Keratinocyte (primary cell): ENCODE data around the gene ICE2. TPM values are rescaled to one million over a fixed set of nuclear protein-coding genes. Genes with fewer than 3 reads are reported as not detected.
A peak's percentile ranks its signal among the peaks of the same experiment; 100 is the strongest.

ENCODE experiments used
- DNase-seq: peaks from one replicate; pipeline ENCODE4 v3.0.0-alpha.2; 2011; ENCODE audit warnings: low read depth, missing footprints, low spot score
- FAIRE-seq: peaks from 2 replicates; lab custom pipeline; 2011; peaks lifted over from hg19 to GRCh38; lab: Jason Lieb, UNC
- H2AFZ ChIP-seq: 2 replicates; pipeline ENCODE4 v1.6.0; 2012; ENCODE audit warnings: low read length, control low read depth, inconsistent platforms; ENCODE audit not compliant: control insufficient read depth
- H3K27ac ChIP-seq: 2 replicates; pipeline ENCODE4 v1.5.1; 2011; ENCODE audit warnings: low read length; ENCODE audit not compliant: control insufficient read depth, insufficient read depth
- H3K27me3 ChIP-seq: 3 replicates; pipeline ENCODE4 v1.6.0; 2011; ENCODE audit warnings: low read length; ENCODE audit not compliant: control insufficient read depth, insufficient read depth; ENCODE audit errors: extremely low read depth
- H3K36me3 ChIP-seq, 2 experiments: 2 replicates in 1 of 2; 3 replicates in 1 of 2; pipeline ENCODE4 v1.5.1; 2011; ENCODE audit warnings: low read length in 2 of 2, mild to moderate bottlenecking in 1 of 2; ENCODE audit not compliant: control insufficient read depth in 2 of 2, insufficient read depth in 2 of 2; ENCODE audit errors: extremely low read depth in 1 of 2
- H3K4me1 ChIP-seq: 3 replicates; pipeline ENCODE4 v1.5.1; 2011; ENCODE audit warnings: low read length; ENCODE audit not compliant: control insufficient read depth, insufficient read depth; ENCODE audit errors: extremely low read depth
- H3K4me2 ChIP-seq: 3 replicates; pipeline ENCODE4 v1.6.0; 2011; ENCODE audit warnings: low read depth, low read length; ENCODE audit not compliant: control insufficient read depth, insufficient read depth; ENCODE audit errors: extremely low read depth
- H3K4me3 ChIP-seq, 3 experiments: fragments of 200-600 bp in 1 of 3; sonication (generic) in 1 of 3; 2 replicates in 2 of 3; 3 replicates in 1 of 3; pipeline ENCODE4 v1.5.1; 2011 to 2016; ENCODE audit warnings: low read length in 3 of 3, mild to moderate bottlenecking in 3 of 3, control low read depth in 2 of 3, inconsistent platforms in 1 of 3, low read depth in 1 of 3, mixed read lengths in 1 of 3, mixed run types in 1 of 3, moderate library complexity in 1 of 3; ENCODE audit not compliant: control insufficient read depth in 2 of 3, insufficient read depth in 2 of 3; ENCODE audit errors: extremely low read depth in 1 of 3
- H3K79me2 ChIP-seq: 2 replicates; pipeline ENCODE4 v1.6.0; 2012; ENCODE audit warnings: low read length; ENCODE audit not compliant: control insufficient read depth, insufficient read depth
- H3K9ac ChIP-seq: 3 replicates; pipeline ENCODE4 v1.6.0; 2011; ENCODE audit warnings: low read length; ENCODE audit not compliant: control insufficient read depth, insufficient read depth; ENCODE audit errors: extremely low read depth
- H3K9me1 ChIP-seq: 3 replicates; pipeline ENCODE4 v1.6.0; 2011; ENCODE audit warnings: low read length; ENCODE audit not compliant: control insufficient read depth, insufficient read depth; ENCODE audit errors: extremely low read depth
- H3K9me3 ChIP-seq: 2 replicates; pipeline ENCODE4 v1.5.1; 2012; ENCODE audit warnings: low read depth, low read length; ENCODE audit not compliant: control insufficient read depth
- H4K20me1 ChIP-seq: 3 replicates; pipeline ENCODE4 v1.6.0; 2011; ENCODE audit warnings: low read length; ENCODE audit not compliant: control insufficient read depth, insufficient read depth; ENCODE audit errors: extremely low read depth
- CTCF ChIP-seq, 3 experiments: IDR thresholded peaks in 1 of 3; conservative IDR thresholded peaks in 1 of 3; optimal IDR thresholded peaks in 1 of 3; 2 replicates in 2 of 3; 3 replicates in 1 of 3; pipeline versions ENCODE3 to v1.5.1; 2011; ENCODE audit warnings: low read length in 3 of 3, mild to moderate bottlenecking in 3 of 3, moderate library complexity in 2 of 3, control low read depth in 1 of 3, inconsistent platforms in 1 of 3; ENCODE audit not compliant: insufficient read depth in 2 of 3; ENCODE audit errors: extremely low read depth in 1 of 3
- EZH2 ChIP-seq: IDR thresholded peaks from one replicate; pipeline ENCODE4 v1.6.1; 2012; ENCODE audit warnings: inconsistent platforms, mild to moderate bottlenecking, low read length, moderate library complexity
- dilution Hi-C: fragments of 300-500 bp; cut with MboI; formaldehyde crosslinking; loops from one replicate; pipeline ENCODE4 v1.7.0; 2020; ENCODE audit warnings: low sequenced_read_pairs; ENCODE audit not compliant: extremely low pct_ligation_motif_present
- polyA plus RNA-seq, 5 experiments: library from polyadenylated mRNA; depleted of rRNA in 3 of 5; stranded (reverse) in 3 of 5; stranded (forward) in 1 of 5; unstranded in 1 of 5; fragments of >200 nt; gene quantifications; 1 replicate in 1 of 5; 2 replicates in 3 of 5; 3 replicates in 1 of 5; pipeline versions ENCODE4 v1.2.1 to v1.2.3, GENCODE V29; 2011 to 2012; ENCODE audit warnings: missing spikeins in 2 of 5, low read depth in 1 of 5, low replicate concordance in 1 of 5
- small RNA-seq, 3 experiments: library from RNA; depleted of rRNA; stranded (forward); fragments of <200 nt; gene quantifications; one replicate each; pipeline ENCODE3, GENCODE V24; 2012; ENCODE audit warnings: low read depth in 3 of 3, low replicate concordance in 1 of 3; ENCODE audit not compliant: insufficient read length in 3 of 3

ICE2 gene
- polyA plus RNA-seq, 1 donor (not counting 4 experiments of a cell fraction or from before 2014, with no cell fraction given): 34.1 TPM

GRCh38 chr15:60370105-60370868, 108.7 kb downstream of the ICE2 start:
- FAIRE-seq: no peak
- peaks cover 64% of the 10 kb centered on the region for H4K20me1 ChIP-seq
- H3K4me3 ChIP-seq: no peak overlapping the region
- no peaks in the 10 kb centered on the region for H3K27me3 ChIP-seq
- H3K9me1 ChIP-seq: no peaks in the 10 kb centered on the region
- H3K9ac ChIP-seq: peak overlapping the region; percentile 16
- dilution Hi-C loops: no loop called here
- H3K4me2 ChIP-seq: no peak overlapping the region
- peak overlapping the region; percentile 91 for H3K27ac ChIP-seq
- H2AFZ ChIP-seq: no peak overlapping the region
- H3K36me3 ChIP-seq: peaks cover 22 to 58% of the 10 kb centered on the region in 2 experiments
- no peak for TF ChIP-seq CTCF (optimal IDR thresholded peaks at IDR 0.05 in 1 of 3, IDR thresholded peaks at IDR 0.05 in 1 of 3, conservative IDR thresholded peaks at IDR 0.05 in 1 of 3; ENCODE audit: extremely low read depth in 1 of 3, insufficient read depth in 2 of 3, low read length in 3 of 3)
- TF ChIP-seq EZH2: no peak
- peaks cover 41% of the 10 kb centered on the region for H3K79me2 ChIP-seq
- H3K9me3 ChIP-seq: no peaks in the 10 kb centered on the region
- DNase-seq: no peak
- H3K4me1 ChIP-seq: peaks cover 46% of the 10 kb centered on the region

GRCh38 chr15:60369696-60370095, 109.2 kb downstream of the ICE2 start:
- Histone ChIP-seq H3K9ac (no peak overlapping the region), H3K4me1 (peaks cover 40% of the 10 kb centered on the region), H3K4me2 (no peak overlapping the region), H3K79me2 (peaks cover 42% of the 10 kb centered on the region), H3K9me3 (no peaks in the 10 kb centered on the region), H3K9me1 (no peaks in the 10 kb centered on the region), H3K27me3 (no peaks in the 10 kb centered on the region), H3K4me3 (no peak overlapping the region), H3K27ac (peak overlapping the region; percentile 91), H4K20me1 (peaks cover 63% of the 10 kb centered on the region), H2AFZ (no peak overlapping the region), H3K36me3 (peaks cover 25 to 56% of the 10 kb centered on the region in 2 experiments)
- dilution Hi-C loops: no loop called here
- FAIRE-seq (no peak), DNase-seq (no peak)
- TF ChIP-seq EZH2: no peak
- no peak for TF ChIP-seq CTCF (optimal IDR thresholded peaks at IDR 0.05 in 1 of 3, IDR thresholded peaks at IDR 0.05 in 1 of 3, conservative IDR thresholded peaks at IDR 0.05 in 1 of 3; ENCODE audit: extremely low read depth in 1 of 3, insufficient read depth in 2 of 3, low read length in 3 of 3)

Small RNA genes lying within 50 kb of the gene (small RNA-seq; reads per million reads assigned to genes)
- gene AC087385.3: 0 reads per million in 3 experiments

Other genes starting within 250 kb of the ICE2 start
- gene ANXA2, start 81.2 kb downstream of the ICE2 start, polyA plus RNA-seq: 10,132 to 15,949 TPM (median 11,017 TPM) in 3 replicates